ENCODE measurements around the gene R3HDM2.
"Not testable (repeated sequence)": the region's sequence is repeated elsewhere in the genome, so short reads cannot be mapped to it uniquely, and the experiment has no call there.

Gene R3HDM2

DNA sequence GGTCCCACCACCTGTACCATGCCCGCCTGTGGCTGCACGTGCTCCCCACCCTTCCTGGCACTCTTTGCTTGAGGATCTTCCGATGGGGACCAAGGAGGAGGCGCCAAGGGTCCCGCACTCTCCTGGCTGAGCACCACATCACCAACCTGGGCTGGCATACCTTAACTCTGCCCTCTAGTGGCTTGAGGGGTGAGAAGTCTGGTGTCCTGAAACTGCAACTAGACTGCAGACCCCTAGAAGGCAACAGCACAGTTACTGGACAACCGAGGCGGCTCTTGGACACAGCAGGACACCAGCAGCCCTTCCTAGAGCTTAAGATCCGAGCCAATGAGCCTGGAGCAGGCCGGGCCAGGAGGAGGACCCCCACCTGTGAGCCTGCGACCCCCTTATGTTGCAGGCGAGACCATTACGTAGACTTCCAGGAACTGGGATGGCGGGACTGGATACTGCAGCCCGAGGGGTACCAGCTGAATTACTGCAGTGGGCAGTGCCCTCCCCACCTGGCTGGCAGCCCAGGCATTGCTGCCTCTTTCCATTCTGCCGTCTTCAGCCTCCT lies 25.4 kb upstream of the R3HDM2 start:
- DNase-seq (ENCODE audit: low read depth, low spot score): peak; percentile 65
- H3K4me3 ChIP-seq (ENCODE audit: low read length): no peak overlapping the region

DNA sequence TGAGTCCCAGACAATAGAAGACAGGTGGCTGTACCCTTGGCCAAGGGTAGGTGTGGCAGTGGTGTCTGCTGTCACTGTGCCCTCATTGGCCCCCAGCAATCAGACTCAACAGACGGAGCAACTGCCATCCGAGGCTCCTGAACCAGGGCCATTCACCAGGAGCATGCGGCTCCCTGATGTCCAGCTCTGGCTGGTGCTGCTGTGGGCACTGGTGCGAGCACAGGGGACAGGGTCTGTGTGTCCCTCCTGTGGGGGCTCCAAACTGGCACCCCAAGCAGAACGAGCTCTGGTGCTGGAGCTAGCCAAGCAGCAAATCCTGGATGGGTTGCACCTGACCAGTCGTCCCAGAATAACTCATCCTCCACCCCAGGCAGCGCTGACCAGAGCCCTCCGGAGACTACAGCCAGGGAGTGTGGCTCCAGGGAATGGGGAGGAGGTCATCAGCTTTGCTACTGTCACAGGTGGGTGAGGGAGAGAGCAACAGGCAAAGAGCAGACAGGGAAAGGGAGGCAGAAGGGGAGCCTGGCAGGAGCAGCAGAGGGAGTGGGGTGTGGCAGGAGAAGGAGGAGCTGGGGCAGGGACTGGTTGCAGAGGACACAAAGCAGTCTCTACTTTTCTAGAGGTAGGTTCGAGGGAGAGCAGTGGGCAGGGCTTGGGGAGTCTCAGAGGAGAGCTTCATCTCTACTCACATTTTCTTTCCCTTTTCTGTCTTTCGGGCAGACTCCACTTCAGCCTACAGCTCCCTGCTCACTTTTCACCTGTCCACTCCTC lies 24.7 kb upstream of the R3HDM2 start:
- DNase-seq (ENCODE audit: low read depth, low spot score): no peak
- H3K4me3 ChIP-seq (ENCODE audit: low read length): no peak overlapping the region

GRCh38 chr12:57454566-57455373 lies 23.9 kb upstream of the R3HDM2 start, which contains the start of gene INHBE:
TSS of gene INHBE (plus strand) at chr12:57455307. CDS start at chr12:57455537, 230 bp downstream.
- H3K4me3 ChIP-seq (ENCODE audit: low read length): no peak within 1 kb of the TSS
- no peak for DNase-seq (ENCODE audit: low read depth, low spot score)

- H3K4me3 ChIP-seq (ENCODE audit: low read length): no peak overlapping the region
- DNase-seq (ENCODE audit: low read depth, low spot score): no peak
Observed at GRCh38 chr12:57454213-57454565, 23.3 kb upstream of the R3HDM2 start.

DNA sequence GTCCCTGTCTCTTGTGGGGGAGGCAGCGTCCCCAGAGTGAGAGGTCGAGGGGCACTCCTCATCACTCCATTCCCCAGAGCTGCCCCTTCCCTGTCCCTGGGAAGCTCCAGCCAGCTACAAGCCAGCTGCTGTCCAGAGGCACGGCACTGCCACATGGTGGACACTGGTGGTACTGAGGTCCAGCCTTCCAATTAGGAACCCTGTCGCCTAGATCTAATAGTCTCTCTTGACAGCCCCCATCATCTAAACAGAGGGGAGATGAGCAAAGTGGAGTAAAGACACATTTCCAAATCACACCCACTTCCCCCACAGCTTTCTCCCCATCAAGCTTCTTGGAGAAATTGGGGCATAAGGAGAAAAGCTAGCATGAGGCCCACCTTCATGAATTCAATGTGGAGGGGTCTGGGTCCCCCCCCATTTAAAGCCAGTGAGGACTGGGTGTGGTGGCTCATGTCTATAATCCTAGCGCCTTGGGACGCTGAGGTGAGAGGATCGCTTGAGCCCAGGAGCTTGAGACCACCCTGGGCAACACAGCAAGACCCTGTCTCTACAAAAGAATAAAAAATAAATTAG lies 22.2 kb upstream of the R3HDM2 start:
- no peak for DNase-seq (ENCODE audit: low read depth, low spot score)
- no peak overlapping the region for H3K4me3 ChIP-seq (ENCODE audit: low read length)

DNA sequence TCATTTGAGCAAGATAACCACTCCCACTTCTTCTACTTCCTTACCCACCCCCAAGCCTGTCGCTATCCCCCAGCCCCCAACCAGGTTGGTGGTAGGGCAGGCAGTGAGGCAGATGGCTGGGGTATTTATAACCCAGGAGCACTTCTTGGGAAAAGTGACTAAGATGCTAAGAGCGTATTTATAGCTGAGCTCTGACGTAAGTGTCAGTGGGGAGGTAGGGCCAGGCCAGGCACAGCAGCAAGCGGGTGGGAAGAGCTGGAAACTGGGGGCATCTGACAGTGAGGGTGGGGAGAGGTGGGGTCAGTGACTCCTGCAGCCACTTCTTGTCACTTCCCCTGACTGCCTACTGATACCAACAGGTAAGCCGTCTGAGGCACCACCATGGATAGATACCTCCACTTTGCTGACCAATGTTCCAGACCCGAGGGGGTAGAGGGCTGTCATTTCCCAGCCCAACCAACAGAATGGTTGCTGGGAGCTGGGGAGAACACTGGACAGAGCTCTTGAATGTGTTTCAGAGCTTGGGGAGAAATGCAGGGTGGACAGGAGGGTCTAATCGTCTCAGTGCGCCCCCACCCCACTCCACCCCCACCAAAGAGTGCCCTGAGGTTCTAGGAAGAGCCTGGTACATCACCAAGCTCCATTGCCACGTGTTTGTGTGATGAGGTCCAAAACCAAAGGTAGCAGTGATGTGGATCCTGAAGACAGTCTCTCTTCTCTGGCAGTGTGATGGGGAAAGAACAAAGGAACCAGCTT lies 21.5 kb upstream of the R3HDM2 start:
- no peak for DNase-seq (ENCODE audit: low read depth, low spot score)
- no peak overlapping the region for H3K4me3 ChIP-seq (ENCODE audit: low read length)

DNA sequence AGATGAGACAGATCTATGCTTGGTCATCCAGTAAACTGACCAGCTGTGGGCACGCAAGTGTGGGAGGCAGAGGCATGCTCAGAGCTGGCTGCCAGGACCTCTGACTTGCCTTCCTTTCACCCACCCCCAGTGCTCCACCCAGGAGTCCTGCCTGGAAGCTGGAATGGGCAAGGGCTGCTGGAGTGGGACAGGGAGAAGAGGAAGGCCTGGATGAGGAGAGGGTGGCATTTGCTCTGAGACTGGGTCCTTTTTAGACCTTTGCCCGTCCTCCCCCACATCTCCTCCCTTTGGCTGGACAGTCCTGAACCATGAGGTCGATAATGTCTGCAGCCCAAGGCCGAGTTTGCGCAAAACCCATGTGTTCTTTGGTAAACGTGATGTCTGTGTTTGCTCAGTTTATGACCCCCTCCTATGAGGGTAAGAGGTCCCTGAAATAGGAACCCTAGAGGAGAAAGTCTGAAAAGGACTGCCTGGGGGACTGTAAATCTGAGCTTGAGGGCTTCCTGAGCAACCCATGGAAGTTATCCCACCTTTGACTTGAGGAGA lies 20.5 kb upstream of the R3HDM2 start:
- no peak overlapping the region for H3K4me3 ChIP-seq (ENCODE audit: low read length)
- no peak for DNase-seq (ENCODE audit: low read depth, low spot score)

GRCh38 chr12:57450057-57450456 lies 19.2 kb upstream of the R3HDM2 start:
- no peak for DNase-seq (ENCODE audit: low read depth, low spot score)

GRCh38 chr12:57449375-57449774 lies 18.5 kb upstream of the R3HDM2 start:
- no peak for DNase-seq (ENCODE audit: low read depth, low spot score)

More at GRCh38 chr12:57450057-57450456, 19.2 kb upstream of the R3HDM2 start:
- no peak overlapping the region for H3K4me3 ChIP-seq (ENCODE audit: low read length)

DNA sequence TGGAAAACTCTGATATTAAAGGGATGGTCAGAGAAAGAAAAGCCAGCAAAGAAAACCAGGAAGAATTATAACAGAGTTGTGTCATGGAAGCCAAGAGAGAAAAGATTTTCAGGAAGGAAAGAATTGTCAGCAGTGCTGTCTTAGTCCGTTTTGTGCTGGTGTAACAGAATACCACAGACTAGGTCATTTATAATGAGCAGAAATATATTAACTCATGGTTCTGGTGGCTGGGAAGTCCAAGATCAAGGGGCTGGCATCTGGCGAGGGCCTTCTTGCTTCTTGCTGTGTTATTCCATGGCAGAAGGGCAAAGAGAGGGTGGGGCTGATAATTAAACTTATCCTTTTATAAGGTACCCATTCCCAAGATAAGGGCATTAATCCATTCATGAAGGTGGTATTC lies 17.8 kb upstream of the R3HDM2 start:
- DNase-seq (ENCODE audit: low read depth, low spot score): no peak

More at GRCh38 chr12:57449375-57449774, 18.5 kb upstream of the R3HDM2 start:
- no peak overlapping the region for H3K4me3 ChIP-seq (ENCODE audit: low read length)

GRCh38 chr12:57446292-57446960 lies 15.6 kb upstream of the R3HDM2 start:
- no peak for DNase-seq (ENCODE audit: low read depth, low spot score)

More for the DNA sequence above, 17.8 kb upstream of the R3HDM2 start:
- no peak overlapping the region for H3K4me3 ChIP-seq (ENCODE audit: low read length)

GRCh38 chr12:57444744-57445143 lies 13.9 kb upstream of the R3HDM2 start:
- no peak for DNase-seq (ENCODE audit: low read depth, low spot score)
- H3K4me3 ChIP-seq (ENCODE audit: low read length): no peak overlapping the region

More at GRCh38 chr12:57446292-57446960, 15.6 kb upstream of the R3HDM2 start:
- no peak overlapping the region for H3K4me3 ChIP-seq (ENCODE audit: low read length)

DNA sequence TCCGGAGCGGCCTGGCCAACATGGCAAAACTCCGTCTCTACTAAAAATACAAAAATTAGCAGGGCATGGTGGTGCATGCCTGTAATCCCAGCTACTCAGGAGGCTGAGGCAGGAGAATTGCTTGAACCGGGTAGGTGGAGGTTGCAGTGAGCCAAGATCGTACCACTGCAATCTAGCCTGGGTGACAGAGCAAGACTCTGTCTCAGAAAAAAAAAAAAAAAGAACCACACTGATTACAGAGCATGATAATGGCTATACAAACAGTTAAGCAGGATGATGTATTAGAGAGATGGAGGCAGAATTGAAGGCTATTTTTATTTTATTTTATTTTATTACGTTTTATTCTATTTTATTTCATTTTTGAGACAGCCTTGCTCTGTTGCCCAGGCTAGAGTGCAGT lies 13.5 kb upstream of the R3HDM2 start:
- DNase-seq (ENCODE audit: low read depth, low spot score); H3K4me3 ChIP-seq (ENCODE audit: low read length): not testable (repeated sequence)

DNA sequence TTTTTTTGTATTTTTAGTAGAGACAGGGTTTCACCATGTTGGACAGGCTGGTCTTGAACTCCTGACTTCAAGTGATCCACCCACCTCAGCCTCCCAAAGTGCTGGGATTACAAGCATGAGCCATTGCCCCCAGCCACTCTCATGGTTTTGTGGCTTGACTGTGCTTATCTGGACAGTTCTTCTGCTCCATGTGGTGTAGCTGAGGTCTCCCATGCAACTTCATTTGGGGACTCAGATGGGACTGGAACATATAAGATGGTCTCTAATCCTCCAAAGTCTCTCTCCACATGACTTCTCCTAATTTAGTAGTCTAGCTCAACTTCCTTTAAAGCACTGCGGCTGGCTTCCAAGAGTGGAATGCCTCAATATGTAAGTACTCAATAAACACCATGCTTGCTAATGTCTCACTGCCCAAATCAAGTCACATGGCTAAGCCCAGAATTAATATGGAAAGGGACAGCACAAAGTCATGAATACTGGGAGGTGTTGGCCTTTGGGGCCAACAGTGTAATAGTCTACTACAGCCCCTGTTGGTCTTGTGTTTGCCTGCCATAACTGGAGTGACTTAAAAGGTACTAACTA lies 11.1 kb upstream of the R3HDM2 start:
- no peak overlapping the region for H3K4me3 ChIP-seq (ENCODE audit: low read length)
- no peak for DNase-seq (ENCODE audit: low read depth, low spot score)

DNA sequence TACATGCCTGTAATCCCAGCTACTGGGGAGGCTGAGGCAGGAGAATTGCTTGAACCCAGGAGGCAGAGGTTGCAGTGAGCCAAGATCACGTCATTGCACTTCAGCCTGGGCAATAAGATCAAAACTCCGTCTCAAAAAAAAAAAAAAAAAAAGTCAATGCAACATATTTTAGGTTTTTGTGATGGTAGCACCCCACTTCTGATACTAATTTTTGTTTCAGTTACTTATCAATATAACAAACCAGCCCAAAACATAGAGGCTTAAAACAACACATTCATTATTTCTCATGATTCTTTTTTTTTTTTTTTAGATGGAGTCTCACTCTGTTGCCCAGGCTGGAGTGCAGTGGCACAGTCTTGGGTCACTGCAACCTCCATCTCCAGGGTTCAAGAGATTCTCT lies 10.6 kb upstream of the R3HDM2 start:
- not testable (repeated sequence) for H3K4me3 ChIP-seq (ENCODE audit: low read length); DNase-seq (ENCODE audit: low read depth, low spot score)

- H3K4me3 ChIP-seq (ENCODE audit: low read length): no peak overlapping the region
- DNase-seq (ENCODE audit: low read depth, low spot score): no peak
Observed at GRCh38 chr12:57439762-57440266, 9.0 kb upstream of the R3HDM2 start.

DNA sequence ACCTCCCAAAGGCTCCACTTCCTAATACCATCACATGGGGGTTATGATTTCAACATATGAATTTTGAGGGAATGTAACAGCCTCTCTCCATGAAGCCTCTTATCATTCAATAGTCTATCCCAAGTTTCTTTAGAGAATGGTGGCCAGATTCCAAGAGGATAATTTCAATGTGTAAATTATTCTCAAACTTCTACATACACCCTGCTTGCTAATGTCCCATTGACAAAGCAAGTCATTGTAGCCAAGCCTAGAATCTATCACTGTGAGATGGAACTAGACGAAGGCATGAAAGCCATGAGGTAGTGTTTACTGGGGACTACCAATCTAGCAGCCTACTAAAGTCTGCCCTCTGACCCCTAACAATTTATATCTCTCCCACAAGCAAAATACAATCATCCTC lies 7.6 kb upstream of the R3HDM2 start:
- no peak for DNase-seq (ENCODE audit: low read depth, low spot score)
- H3K4me3 ChIP-seq (ENCODE audit: low read length): no peak overlapping the region

DNA sequence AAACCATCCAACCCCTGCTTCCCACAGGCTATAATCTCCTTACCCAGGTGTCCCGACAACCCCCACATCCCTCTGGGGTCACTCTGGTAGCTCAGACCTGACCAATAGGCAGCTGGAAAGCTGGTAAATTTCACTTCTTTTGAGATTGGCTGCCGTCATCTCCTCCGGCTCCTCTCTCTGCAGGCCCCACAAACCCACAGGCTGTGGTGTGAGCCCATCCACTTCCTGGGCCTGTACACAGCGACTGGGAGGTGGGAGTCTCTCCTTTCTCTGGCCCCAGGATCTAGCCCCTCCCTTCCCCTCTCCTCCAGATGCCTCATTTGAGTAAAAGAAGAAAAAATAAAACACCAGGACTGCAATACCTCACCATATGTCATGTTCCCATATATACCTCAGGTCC lies 4.5 kb upstream of the R3HDM2 start:
- no peak for DNase-seq (ENCODE audit: low read depth, low spot score)
- H3K4me3 ChIP-seq (ENCODE audit: low read length): no peak overlapping the region
